Stomach (tissue), 4 donors: ENCODE data around the gene CFAP299.

Source experiments
- EP300 ChIP-seq: sonication (generic); formaldehyde crosslinking; IDR thresholded peaks from one replicate; pipeline ENCODE4 v1.6.1; 2017; ENCODE audit warnings: antibody characterized with exemption
- POLR2A ChIP-seq, 4 donors: fragments of 450-650 bp; IDR thresholded peaks; one replicate each; pipeline ENCODE4 v1.6.1; 2016; ENCODE audit warnings: antibody characterized with exemption in 4 of 4, control low read depth in 2 of 4, mild to moderate bottlenecking in 1 of 4, moderate library complexity in 1 of 4
- POLR2AphosphoS5 ChIP-seq, 3 donors: sonication (generic); formaldehyde crosslinking; IDR thresholded peaks; one replicate each; pipeline ENCODE4 v1.6.1; 2016; ENCODE audit warnings: antibody characterized with exemption in 3 of 3
- TF ChIP-seq, protein P1 (sequence below), 7 experiments: fragments of 450-650 bp in 4 of 7; fragments of 200-600 bp in 3 of 7; sonication (generic) in 3 of 7; IDR thresholded peaks; one replicate each; pipeline ENCODE4 v1.5.1; 2016 to 2019; ENCODE audit warnings: antibody characterized with exemption in 7 of 7, control low read depth in 2 of 7, mild to moderate bottlenecking in 1 of 7

DNA sequence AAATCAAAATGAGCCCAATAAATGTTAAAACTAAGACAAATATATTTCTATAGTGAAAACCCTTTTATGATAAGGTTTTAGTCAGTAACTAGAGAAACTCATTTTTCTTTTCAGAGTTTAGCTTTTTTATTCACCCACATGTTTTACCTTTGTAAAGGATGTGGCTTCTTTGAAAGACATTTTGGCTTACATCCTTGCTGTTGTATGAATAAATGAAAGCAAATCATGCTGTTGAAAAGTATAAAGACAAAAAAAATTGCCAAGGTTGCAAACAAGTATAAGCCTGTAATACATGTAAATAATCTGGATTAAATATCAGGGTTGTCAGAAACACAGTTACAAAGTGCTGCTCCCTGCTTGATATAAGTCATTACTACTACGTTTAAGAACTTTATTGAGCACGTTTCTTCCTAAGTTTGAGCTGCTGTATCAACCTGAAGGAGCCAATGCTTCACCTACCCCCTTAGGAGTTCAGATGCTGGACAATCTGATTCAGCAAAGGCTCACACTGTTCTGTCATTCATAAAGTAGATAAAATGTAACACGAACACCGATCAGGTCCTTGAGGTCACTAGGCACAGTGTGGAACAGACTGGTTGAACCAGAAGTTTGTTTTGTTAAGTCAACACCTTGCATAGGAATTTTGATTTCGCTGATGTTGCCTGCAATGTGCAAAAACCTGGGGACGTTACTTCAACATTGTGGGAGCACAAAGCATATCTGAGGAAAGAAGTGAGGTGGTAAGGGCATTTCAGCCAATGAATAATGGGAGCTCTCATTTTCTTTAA, 373.7 kb downstream of the CFAP299 start:
- TF ChIP-seq, protein P1, sequence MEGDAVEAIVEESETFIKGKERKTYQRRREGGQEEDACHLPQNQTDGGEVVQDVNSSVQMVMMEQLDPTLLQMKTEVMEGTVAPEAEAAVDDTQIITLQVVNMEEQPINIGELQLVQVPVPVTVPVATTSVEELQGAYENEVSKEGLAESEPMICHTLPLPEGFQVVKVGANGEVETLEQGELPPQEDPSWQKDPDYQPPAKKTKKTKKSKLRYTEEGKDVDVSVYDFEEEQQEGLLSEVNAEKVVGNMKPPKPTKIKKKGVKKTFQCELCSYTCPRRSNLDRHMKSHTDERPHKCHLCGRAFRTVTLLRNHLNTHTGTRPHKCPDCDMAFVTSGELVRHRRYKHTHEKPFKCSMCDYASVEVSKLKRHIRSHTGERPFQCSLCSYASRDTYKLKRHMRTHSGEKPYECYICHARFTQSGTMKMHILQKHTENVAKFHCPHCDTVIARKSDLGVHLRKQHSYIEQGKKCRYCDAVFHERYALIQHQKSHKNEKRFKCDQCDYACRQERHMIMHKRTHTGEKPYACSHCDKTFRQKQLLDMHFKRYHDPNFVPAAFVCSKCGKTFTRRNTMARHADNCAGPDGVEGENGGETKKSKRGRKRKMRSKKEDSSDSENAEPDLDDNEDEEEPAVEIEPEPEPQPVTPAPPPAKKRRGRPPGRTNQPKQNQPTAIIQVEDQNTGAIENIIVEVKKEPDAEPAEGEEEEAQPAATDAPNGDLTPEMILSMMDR (IDR thresholded peaks at IDR 0.05), result no peak
- no peak for TF ChIP-seq POLR2AphosphoS5 (IDR thresholded peaks at IDR 0.05)
- TF ChIP-seq POLR2A (IDR thresholded peaks at IDR 0.05), result no peak
- TF ChIP-seq EP300, result no peak
